ENCODE data around the gene PLPPR5.

GRCh38 chr1:98906361-98906760 is 98.3 kb downstream of the PLPPR5 start:
- TF ChIP-seq CTCF (conservative IDR thresholded peaks at IDR 0.05) (no peak), EZH2 (IDR thresholded peaks at IDR 0.05; ENCODE audit: low read depth) (no peak)
